Stimulated activated effector memory CD8-positive, alpha-beta T cell treated with anti-CD3 and anti-CD28 coated beads, Interleukin-12 subunit alpha, Interleukin-12 subunit beta, amount 100 ng/mL, for 72 hours (primary cell): ENCODE data around the gene HDAC10.
A peak's percentile ranks its signal among the peaks of the same experiment; 100 is the strongest.
"Not testable (repeated sequence)": the region's sequence is repeated elsewhere in the genome, so short reads cannot be mapped to it uniquely, and the experiment has no call there.

Experiments
- ATAC-seq: fragments of 150-1000 bp; cut with Tn5 transposase; 2 replicates; pipeline ENCODE4 v1.10.0; 2021
- DNase-seq, 2 donors: peaks; one replicate each; pipeline ENCODE4 v3.0.0; 2021 to 2022; ENCODE audit warnings: low spot score in 2 of 2
- H3K27ac Mint-ChIP-seq: one replicate; pipeline ENCODE4 v1.8.0; 2022; ENCODE audit warnings: mild to moderate bottlenecking, mixed read lengths
- H3K36me3 Mint-ChIP-seq: one replicate; pipeline ENCODE4 v1.8.0; 2022; ENCODE audit warnings: mild to moderate bottlenecking, mixed read lengths
- H3K4me1 Mint-ChIP-seq: one replicate; pipeline ENCODE4 v1.8.0; 2022; ENCODE audit warnings: mixed read lengths
- H3K4me3 Mint-ChIP-seq: one replicate; pipeline ENCODE4 v1.8.0; 2022; ENCODE audit warnings: mild to moderate bottlenecking, mixed read lengths
- H3K9me3 Mint-ChIP-seq: one replicate; pipeline ENCODE4 v1.8.0; 2022; ENCODE audit warnings: mixed read lengths

HDAC10 gene

DNA sequence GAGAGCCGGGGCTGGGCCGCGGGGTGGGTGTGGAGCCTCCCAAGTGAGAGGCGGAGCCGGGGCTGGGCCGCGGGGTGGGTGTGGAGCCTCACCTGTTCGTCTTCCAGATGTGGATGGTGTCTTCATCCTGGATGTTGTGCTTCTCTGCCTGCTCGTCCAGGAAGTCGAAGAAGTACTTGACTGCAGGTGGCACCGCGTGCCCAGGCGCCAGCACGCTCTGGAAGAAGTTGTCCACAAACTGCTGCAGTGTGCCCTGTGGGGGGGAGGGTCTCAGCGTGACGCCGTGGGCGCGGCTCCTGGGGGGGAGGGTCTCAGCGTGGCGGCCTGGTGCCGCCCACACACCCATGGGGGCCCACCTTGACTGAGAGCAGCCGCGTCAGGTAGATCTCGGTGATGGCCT, 26.7 kb upstream of the HDAC10 start:
- no peaks in the 10 kb centered on the region for H3K36me3 Mint-ChIP-seq
- ATAC-seq (no peak), DNase-seq (no peak)
- H3K27ac Mint-ChIP-seq, result no peak overlapping the region
- peaks cover 7% of the 10 kb centered on the region for H3K4me1 Mint-ChIP-seq
- H3K4me3 Mint-ChIP-seq, result no peak overlapping the region
- H3K9me3 Mint-ChIP-seq, result no peaks in the 10 kb centered on the region

DNA sequence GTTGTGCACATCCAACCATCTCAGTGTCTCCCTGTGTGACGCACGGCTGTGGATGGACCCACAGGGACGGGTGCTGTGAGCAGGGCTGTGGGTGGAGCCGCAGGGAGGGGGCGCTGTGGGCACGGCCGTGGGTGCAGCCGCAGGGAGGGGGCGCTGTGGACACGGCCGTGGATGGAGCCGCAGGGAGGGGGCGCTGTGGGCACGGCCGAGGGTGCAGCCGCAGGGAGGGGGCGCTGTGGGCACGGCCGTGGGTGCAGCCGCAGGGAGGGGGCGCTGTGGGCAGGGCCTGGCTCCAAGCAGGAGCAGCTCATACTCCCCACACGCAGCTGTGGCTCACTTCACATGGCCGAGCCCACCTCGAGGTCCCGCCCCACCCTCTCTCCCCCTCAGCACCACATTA, 25.1 kb upstream of the HDAC10 start:
- Mint-ChIP-seq H3K9me3 (no peaks in the 10 kb centered on the region), H3K27ac (no peak overlapping the region), H3K4me3 (no peak overlapping the region), H3K4me1 (peaks cover 7% of the 10 kb centered on the region), H3K36me3 (no peaks in the 10 kb centered on the region)
- DNase-seq (peak; percentile 42 to 75), ATAC-seq (peak; percentile 75)

DNA sequence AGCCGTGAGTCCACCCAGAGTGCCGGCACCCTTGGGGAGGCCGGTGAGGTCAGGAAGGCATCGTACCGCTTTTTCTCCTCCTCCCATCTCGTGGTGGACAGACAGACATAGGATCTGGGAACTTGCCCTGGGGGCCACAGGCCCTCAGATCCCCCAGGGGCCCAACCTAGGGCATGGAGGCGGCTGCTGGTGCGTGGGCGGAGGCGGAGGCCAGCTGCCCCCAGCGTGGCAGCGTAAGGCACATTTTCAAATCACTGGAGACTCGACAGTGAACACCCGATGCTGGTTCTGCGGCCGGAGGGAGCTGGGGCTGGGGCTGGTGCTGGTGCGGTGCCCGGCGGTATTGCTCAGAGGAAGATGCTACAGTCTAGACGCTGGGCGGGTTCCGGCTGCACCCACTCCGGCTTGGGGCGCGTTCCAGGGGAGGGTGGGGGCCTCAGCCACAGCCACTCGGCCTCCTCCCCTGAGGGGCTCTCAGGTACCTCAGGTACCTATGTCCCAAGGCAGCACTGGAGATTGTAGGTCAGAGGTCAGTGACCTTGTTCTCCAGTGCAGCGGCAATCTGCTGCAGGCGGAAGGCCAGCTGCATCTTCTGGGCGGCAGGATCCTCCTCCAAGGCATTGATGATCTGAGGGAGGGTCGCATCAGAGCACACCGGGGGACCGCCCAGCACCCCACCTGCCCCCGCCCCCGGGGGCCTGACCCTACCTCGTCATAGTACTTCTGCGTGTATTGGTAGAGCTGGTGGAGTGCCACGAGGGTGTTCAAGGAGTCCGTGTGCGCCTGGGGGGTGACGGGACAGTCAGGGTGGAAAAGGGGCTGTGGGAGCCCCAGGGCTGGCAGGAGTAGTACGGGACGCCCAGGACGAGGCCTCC, 24.4 kb upstream of the HDAC10 start:
- H3K4me3 Mint-ChIP-seq, result no peak overlapping the region
- H3K9me3 Mint-ChIP-seq, result no peaks in the 10 kb centered on the region
- H3K36me3 Mint-ChIP-seq, result no peaks in the 10 kb centered on the region
- no peak for DNase-seq
- peaks cover 7% of the 10 kb centered on the region for H3K4me1 Mint-ChIP-seq
- H3K27ac Mint-ChIP-seq, result no peak overlapping the region
- ATAC-seq, result no peak

DNA sequence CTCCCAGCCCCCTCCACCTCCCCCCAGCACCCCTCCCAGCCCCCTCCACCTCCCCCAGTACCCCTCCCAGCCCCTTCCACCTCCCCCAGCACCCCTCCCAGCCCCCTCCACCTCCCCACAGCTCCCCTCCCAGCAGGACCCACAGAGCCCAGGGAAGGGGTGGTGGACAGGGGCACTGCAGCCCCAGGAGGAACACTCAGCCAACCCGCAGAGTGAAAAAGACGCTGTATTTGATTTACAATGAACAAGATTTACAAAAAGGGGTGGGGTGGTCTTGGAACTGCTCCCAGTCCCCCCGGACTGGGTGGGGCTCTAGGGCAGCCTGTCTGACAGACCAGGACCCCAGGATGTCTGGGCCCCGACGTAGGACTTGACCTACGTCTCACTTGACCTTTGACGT, 23.7 kb upstream of the HDAC10 start:
- ATAC-seq, result no peak
- no peaks in the 10 kb centered on the region for H3K36me3 Mint-ChIP-seq
- H3K4me1 Mint-ChIP-seq, result peaks cover 7% of the 10 kb centered on the region
- no peaks in the 10 kb centered on the region for H3K9me3 Mint-ChIP-seq
- H3K27ac Mint-ChIP-seq, result no peak overlapping the region
- H3K4me3 Mint-ChIP-seq, result no peak overlapping the region
- no peak for DNase-seq

DNA sequence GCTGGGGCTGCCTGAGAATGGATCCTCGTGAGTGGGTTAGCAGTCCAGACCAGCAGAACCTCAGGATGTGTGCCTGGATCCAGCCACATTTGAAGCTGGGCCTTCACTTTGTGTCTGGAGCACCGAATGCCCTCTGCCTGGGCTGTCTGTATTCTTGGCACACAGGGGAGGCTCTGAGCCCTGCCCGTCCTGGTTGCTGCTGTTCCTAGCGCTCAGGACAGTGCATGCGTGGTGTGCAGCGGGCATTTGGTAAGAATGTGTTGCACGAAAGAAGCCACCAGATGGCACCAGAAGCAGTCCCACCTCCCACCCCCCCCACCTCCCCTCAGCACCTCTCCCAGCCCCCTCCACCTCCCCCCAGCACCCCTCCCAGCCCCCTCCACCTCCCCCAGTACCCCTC, 23.2 kb upstream of the HDAC10 start:
- Mint-ChIP-seq H3K4me1 (peaks cover 7% of the 10 kb centered on the region), H3K9me3 (no peaks in the 10 kb centered on the region), H3K36me3 (no peaks in the 10 kb centered on the region), H3K27ac (no peak overlapping the region), H3K4me3 (no peak overlapping the region)
- DNase-seq (no peak), ATAC-seq (no peak)

DNA sequence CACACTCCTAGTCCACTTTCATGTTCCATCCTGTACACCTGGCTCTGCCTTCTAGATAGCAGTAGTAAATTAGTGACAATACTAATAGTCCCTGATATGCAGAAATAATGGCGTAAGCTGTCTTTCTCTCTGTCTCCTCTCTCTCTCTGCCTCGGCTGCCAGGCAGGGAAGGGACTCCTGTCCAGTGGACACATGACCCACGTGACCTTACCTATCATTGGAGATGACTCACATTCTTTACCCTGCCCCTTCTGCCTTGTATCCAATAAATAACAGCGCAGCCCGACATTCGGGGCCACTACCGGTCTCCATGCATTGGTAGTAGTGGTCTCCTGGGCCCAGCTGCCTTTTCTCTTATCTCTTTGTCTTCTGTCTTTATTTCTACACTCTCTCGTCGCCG, 22.7 kb upstream of the HDAC10 start:
- DNase-seq, H3K9me3 Mint-ChIP-seq, H3K4me3 Mint-ChIP-seq, H3K36me3 Mint-ChIP-seq, ATAC-seq, H3K4me1 Mint-ChIP-seq, H3K27ac Mint-ChIP-seq: not testable (repeated sequence)

DNA sequence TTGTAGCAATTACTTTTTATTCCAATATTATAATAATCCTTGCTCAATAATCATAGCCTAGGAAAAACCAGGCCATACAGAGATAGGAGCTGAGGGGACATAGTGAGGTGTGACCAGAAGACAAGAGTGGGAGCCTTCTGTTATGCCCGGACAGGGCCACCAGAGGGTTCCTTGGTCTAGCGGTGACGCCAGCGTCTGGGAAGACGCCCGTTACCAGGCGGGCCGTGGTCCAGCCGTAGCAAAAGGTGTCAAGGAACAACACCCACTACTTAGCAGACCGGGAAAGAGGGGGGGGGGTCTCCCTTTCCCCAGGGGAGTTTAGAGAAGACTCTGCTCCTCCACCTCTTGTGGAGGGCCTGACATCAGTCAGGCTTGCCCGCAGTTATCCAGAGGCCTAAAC, 22.3 kb upstream of the HDAC10 start:
- H3K36me3 Mint-ChIP-seq, H3K4me3 Mint-ChIP-seq, DNase-seq, H3K27ac Mint-ChIP-seq, ATAC-seq, H3K9me3 Mint-ChIP-seq: not testable (repeated sequence)
- H3K4me1 Mint-ChIP-seq, result peaks cover 12% of the 10 kb centered on the region

DNA sequence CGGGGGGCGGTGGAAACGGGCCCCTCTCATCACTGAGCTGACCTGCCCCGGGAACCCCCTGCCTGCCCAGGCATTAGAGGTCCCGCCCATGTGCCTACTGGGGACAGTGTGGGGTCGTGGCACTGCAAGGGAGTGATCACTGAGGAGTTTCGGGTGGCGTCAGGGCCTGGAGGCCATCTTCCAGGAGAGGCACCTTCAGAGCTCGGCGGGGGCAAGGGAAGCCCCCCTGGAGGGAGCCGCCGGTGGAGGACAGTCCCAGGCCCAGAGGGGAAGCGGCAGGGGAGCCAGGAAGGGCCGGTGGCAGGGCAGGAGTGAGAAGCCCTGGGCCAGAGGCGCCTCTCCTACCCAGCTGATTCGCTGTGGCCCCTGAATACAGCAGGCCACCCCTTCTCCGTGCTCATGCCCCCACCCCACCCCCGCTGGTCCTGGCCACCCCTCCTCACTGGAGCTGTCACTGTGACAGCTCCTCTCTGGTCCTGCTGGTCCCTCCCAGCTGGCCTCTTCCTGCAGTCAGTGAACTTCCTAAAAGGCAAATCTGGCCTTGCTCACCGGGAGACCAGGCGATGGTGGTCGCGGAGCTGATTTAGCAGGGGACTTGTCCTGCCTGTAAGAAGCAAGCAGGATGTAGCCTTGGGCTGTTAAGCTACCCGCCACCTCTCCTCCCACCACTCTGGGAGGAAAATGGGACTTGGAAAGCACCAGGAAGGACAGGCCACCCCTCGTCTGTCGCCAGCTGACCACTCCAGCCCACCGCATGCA, 21.2 kb upstream of the HDAC10 start:
- Mint-ChIP-seq H3K36me3 (no peaks in the 10 kb centered on the region), H3K4me1 (peaks cover 15% of the 10 kb centered on the region), H3K9me3 (no peaks in the 10 kb centered on the region), H3K27ac (no peak overlapping the region), H3K4me3 (peak overlapping the region; percentile 24)
- DNase-seq (no peak), ATAC-seq (no peak)

DNA sequence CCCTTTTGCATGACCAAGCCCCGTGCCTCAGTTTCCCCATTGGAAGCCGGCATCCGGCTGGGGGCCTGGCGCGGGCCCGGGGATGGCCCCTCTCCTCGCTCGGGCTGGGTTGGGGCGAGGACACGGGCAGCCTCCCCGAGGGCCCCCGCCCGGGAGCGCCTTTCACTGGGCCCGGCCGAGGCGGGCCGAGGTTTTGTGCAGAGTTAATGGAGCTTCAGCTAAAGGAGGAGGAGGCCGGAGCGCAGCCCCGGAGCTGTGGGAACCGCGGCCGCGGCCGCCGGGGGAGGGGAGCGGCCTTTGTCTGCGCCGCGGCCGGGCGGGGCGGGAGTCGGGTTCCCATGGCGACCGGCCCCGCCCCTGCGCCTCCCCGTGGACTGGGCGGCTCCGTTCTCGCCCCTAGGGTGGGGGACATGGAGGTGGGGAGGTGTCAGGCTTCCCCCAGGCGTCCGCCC, 20.5 kb upstream of the HDAC10 start:
- H3K4me3 Mint-ChIP-seq, result peak overlapping the region; percentile 66
- no peaks in the 10 kb centered on the region for H3K9me3 Mint-ChIP-seq
- peak; percentile 27 for ATAC-seq
- no peaks in the 10 kb centered on the region for H3K36me3 Mint-ChIP-seq
- peaks cover 15% of the 10 kb centered on the region for H3K4me1 Mint-ChIP-seq
- DNase-seq, result peak; percentile 60 to 77
- no peak overlapping the region for H3K27ac Mint-ChIP-seq

DNA sequence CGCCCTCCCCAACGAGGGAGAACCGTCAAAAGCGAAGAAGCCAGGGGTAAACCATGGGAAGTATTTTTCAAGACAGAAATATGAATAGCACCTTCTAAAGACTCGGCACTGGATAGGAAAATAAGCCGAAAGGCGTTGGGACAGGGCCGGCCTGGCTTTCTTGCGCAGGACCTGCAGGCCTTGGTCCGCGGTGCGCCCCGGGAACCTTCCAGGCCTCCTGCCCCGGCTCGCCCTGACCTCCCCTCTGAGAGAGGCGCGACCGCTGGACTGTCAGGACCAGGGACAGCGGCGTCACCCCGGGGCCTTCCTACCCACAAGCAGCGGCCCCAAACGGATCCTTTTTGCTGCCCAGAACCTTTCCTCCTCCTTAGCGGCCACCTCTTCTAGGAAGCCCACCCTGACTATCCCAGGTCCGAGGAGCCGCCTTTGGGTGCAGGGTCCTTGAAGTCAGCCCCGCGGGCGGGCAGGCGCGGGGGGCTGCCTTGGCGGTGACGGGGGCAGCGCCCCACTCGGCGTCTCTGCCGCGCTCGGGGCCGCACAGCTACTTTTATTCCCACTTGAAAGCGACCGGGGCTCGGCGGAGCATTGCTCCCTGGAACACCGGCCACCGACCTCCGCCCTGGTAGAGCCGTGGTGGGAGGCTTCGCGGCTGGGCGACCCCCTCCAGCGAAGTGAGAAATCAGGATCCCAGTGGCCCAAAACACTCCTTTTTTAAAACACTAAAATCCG, 19.8 kb upstream of the HDAC10 start:
- ATAC-seq (peak; percentile 71), DNase-seq (peak in 1 of 2 donors; percentile 71)
- H3K4me3 Mint-ChIP-seq, result peak overlapping the region; percentile 66
- H3K9me3 Mint-ChIP-seq, result no peaks in the 10 kb centered on the region
- H3K27ac Mint-ChIP-seq, result no peak overlapping the region
- H3K36me3 Mint-ChIP-seq, result no peaks in the 10 kb centered on the region
- peaks cover 15% of the 10 kb centered on the region for H3K4me1 Mint-ChIP-seq

DNA sequence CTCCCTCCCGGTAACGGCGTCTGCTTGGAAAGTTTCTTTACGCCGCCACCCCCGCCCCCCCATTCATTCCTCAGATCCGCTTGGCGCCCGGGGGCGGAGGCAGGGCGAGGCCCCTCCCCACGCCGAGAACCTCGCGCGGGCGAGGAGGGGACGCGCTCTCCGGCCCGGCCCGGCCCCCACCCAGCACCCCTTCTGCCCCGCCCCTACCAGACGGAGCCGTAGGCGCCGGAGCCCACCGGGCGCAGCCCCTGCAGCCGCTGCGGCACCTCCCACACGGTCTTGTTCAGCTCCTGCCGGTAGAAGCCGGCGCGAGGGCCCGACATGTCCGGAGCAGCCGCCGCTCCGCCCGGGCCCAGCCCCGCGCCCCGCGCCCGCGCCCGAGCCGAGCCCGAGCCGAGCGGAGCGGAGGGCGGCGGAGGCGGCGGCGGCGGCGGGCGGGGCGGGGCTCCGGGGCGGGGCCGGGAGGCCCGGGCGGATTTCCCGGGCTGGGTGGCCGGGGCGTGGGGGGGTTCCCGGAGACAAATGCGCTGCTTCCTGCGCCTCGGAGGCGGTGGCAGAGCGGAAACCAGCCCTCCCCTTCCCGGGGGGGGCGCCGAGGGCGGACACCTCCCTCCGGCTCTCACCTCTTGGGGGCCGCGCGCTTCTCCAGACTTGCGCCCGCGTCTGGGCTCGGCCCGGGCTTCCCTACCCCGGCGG, 19.1 kb upstream of the HDAC10 start, which contains the start of gene MAPK11:
TSS of gene MAPK11 (minus strand) at position 411 of the 696 bp plus-strand sequence. CDS start at position 323, 88 bp downstream.
- Mint-ChIP-seq H3K27ac (no peak within 1 kb of the TSS), H3K4me1 (peaks cover 18% of the 10 kb centered on the region), H3K9me3 (no peaks in the 10 kb centered on the region), H3K4me3 (peak within 1 kb of the TSS; percentile 66), H3K36me3 (no peaks in the 10 kb centered on the region)
- DNase-seq (peak; percentile 57 to 87), ATAC-seq (peak; percentile 67)

DNA sequence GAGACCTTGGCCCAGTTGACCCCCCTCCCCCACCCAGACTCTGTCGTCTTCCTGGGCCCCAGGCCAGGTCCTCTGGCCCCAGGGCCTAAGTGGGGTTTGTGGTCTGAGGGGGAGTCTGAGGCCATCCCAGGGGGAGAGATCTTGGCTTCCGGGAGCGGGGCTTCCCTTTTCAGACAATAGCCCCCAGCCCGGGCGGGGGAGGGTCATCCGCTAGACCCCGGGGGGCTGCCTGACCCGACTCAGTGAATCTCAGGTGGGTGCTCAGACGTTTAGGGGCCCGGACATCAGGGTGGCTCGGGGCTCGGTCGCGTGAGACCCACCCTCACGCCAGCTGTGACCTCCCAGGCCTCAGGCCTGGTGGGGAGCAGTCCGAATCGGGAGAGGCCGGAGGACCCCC, 18.5 kb upstream of the HDAC10 start:
- ATAC-seq, result no peak
- peaks cover 21% of the 10 kb centered on the region for H3K4me1 Mint-ChIP-seq
- DNase-seq, result no peak
- peaks cover 5% of the 10 kb centered on the region for H3K36me3 Mint-ChIP-seq
- H3K27ac Mint-ChIP-seq, result no peak overlapping the region
- no peaks in the 10 kb centered on the region for H3K9me3 Mint-ChIP-seq
- peak overlapping the region; percentile 66 for H3K4me3 Mint-ChIP-seq

DNA sequence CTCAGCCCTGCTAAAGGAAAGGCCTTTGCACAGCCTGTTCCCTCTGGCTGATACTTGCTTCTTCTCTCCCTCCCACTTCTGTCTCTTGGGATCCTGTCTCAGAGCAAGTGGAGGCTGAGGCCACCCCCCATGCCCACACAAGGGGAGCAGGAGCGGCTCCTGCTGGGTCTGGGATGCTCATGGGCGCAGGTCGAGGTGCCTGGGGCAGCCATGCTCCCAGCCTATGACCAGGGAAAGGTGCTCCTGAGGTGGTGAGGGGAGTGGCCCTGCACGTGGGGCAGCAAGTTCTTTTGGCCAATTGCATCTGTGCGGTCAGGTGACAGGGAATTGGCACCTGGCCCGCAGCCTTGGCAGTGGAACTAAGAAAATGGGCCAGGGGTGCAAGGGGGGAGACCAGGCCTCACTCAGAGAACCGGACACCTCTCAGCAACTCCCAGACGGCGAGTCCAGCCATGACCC, 17.6 kb upstream of the HDAC10 start:
- peak overlapping the region; percentile 25 for H3K4me3 Mint-ChIP-seq
- no peaks in the 10 kb centered on the region for H3K9me3 Mint-ChIP-seq
- DNase-seq (no peak), ATAC-seq (no peak)
- peaks cover 7% of the 10 kb centered on the region for H3K36me3 Mint-ChIP-seq
- peaks cover 15% of the 10 kb centered on the region for H3K4me1 Mint-ChIP-seq
- H3K27ac Mint-ChIP-seq, result no peak overlapping the region

DNA sequence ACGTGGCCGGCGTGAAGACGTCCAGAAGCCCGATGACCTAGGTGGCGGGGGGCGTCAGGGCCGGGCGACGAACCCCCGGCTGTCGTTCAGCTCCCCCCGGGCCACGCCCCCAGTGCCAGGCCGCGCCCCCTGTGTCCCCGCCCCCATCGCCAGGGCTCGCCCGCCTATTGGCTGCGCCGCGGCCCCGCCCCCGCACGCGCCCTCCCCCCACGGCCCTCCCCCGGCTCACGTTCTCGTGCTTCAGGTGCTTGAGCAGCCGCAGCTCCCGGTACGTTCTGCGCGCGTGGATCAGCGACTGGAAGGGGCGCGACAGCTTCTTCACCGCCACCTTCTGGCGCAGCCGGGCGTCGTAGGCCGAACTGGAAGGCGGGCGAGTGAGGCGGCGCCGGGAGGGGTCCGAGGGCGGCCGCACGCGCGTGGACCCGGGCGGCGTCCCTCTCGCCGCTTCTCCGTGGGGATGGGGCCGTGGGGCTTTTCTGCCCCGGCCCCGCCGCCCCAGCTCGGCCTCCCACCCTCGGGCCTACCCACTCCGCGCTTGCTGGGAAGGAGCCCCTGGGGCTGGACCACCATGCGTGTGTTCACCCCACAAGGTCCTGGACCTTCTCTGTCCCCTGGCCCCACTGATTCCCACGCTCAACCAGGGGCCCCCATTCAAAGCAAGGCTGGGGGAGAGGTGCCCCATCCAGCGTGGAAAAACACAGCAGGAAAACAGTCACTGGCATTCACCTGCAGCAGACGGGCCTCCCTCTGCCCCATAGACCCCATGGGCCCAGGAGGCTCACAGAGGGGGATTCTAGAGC, 16.7 kb upstream of the HDAC10 start:
- Mint-ChIP-seq H3K27ac (no peak overlapping the region), H3K4me3 (peak overlapping the region; percentile 25), H3K4me1 (peaks cover 14% of the 10 kb centered on the region), H3K36me3 (peaks cover 7% of the 10 kb centered on the region), H3K9me3 (no peaks in the 10 kb centered on the region)
- no peak for DNase-seq
- ATAC-seq, result no peak
